ENCODE data around the gene SIPA1L3.

DNA sequence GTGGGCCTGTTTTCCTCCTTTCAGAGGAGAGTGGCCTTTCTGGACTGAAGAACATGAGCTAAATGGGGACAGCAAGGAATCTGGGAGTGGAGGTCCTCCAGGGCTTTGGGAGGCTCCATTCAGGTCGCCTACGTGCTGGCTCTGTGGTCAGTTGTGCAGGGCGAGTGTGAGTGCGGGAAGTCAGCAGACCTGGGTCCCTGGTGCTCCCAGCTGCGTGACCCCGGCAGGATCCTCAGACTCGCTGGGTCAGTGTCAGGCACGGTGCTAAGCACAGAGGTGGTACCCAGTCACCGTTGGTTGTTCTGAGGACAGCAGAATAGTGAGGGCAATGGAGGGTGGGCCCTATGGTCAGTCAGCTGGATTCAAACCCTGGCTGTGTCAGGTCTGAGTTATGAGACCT lies 85.8 kb downstream of the SIPA1L3 start:
- TF ChIP-seq, protein P1, sequence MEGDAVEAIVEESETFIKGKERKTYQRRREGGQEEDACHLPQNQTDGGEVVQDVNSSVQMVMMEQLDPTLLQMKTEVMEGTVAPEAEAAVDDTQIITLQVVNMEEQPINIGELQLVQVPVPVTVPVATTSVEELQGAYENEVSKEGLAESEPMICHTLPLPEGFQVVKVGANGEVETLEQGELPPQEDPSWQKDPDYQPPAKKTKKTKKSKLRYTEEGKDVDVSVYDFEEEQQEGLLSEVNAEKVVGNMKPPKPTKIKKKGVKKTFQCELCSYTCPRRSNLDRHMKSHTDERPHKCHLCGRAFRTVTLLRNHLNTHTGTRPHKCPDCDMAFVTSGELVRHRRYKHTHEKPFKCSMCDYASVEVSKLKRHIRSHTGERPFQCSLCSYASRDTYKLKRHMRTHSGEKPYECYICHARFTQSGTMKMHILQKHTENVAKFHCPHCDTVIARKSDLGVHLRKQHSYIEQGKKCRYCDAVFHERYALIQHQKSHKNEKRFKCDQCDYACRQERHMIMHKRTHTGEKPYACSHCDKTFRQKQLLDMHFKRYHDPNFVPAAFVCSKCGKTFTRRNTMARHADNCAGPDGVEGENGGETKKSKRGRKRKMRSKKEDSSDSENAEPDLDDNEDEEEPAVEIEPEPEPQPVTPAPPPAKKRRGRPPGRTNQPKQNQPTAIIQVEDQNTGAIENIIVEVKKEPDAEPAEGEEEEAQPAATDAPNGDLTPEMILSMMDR (IDR thresholded peaks at IDR 0.05; ENCODE audit: poor library complexity): no peak
- TF ChIP-seq EZH2phosphoT487 (IDR thresholded peaks at IDR 0.05; ENCODE audit: low read depth, severe bottlenecking, unreplicated experiment): no peak
- no peak for TF ChIP-seq EZH2 (IDR thresholded peaks at IDR 0.05; ENCODE audit: borderline replicate concordance)
